SK-N-SH treated with all-trans-retinoic acid at 6 μM for 48 hours (cell line): ENCODE data around the gene EPHA4.

ENCODE experiments used
- ARNTL ChIP-seq: fragments of 450-650 bp; formaldehyde crosslinking; IDR thresholded peaks from 2 replicates; pipeline ENCODE4 v1.5.0; 2020; ENCODE audit warnings: low read depth, mild to moderate bottlenecking, moderate library complexity, borderline replicate concordance
- BACH2 ChIP-seq: fragments of 250-450 bp; sonication (Bioruptor Pico); IDR thresholded peaks from 2 replicates; pipeline ENCODE4 v1.9.0; 2021; ENCODE audit warnings: mild to moderate bottlenecking, borderline replicate concordance
- ISL1 ChIP-seq: fragments of 250-450 bp; sonication (Bioruptor Pico); IDR thresholded peaks from 2 replicates; pipeline ENCODE4 v2.1.2; 2022; ENCODE audit warnings: mild to moderate bottlenecking, moderate library complexity
- PATZ1 ChIP-seq: fragments of 250-450 bp; sonication (Bioruptor Pico); IDR thresholded peaks from 2 replicates; pipeline ENCODE4 v1.8.0; 2020; ENCODE audit warnings: mild to moderate bottlenecking, moderate library complexity, borderline replicate concordance
- PPARA ChIP-seq: fragments of 250-450 bp; sonication (Bioruptor Pico); IDR thresholded peaks from 2 replicates; pipeline ENCODE4 v1.5.0; 2020; ENCODE audit warnings: mild to moderate bottlenecking, borderline replicate concordance
- ZFP30 ChIP-seq: fragments of 450-650 bp; formaldehyde crosslinking; IDR thresholded peaks from 2 replicates; pipeline ENCODE4 v1.5.0; 2022; ENCODE audit warnings: mild to moderate bottlenecking, moderate library complexity

GRCh38 chr2:221390878-221391277 is 181.2 kb downstream of the EPHA4 start:
- TF ChIP-seq ZFP30 (CRISPR knock-in tag) (no peak), PPARA (CRISPR knock-in tag) (no peak), ISL1 (CRISPR knock-in tag) (no peak), PATZ1 (CRISPR knock-in tag) (no peak), ARNTL (CRISPR knock-in tag) (no peak), BACH2 (no peak)
